Measurements from ENCODE around the gene QKI.

The QKI gene

DNA sequence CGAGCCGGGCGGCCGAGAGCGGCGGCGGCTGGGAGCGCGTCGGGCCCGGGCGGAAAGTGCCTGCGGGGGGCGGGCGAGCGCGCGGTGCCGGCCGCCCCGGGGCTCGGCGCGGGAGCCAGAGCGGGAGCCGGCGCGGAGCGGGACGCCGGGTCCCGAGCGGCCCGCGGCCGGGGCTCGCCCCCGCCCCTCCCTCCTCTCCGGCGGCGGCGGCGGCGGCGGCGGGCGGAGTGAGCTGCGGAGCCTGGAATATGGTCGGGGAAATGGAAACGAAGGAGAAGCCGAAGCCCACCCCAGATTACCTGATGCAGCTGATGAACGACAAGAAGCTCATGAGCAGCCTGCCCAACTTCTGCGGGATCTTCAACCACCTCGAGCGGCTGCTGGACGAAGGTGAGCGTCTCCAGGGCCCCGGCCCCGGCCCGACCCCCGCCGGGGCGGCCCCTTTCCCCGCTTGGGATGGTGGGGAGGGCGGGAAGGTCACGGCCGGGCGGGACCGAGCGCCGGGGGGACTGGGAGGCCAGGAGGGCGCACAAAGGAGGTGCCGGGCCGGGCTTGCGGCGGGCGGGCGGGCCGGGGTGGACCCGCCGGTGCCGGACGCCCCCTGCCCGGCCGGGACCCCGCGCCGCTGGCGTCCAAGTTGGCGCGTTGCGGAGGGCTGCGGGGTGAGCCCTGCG is 565 bp downstream of the QKI start:
- POLR2A ChIA-PET: interaction anchor here (0.6 kb wide), 1 partner anchor 1340 kb away, joined by 6 read pairs; no protein-coding TSS in a partner anchor
- CTCF ChIA-PET: interaction anchor here (0.6 to 1.1 kb wide), 4 partner anchors 12 to 231 kb away, joined by 3 to 4 read pairs (median 4); no protein-coding TSS in a partner anchor
- peak overlapping the region; percentile 88 for H3K4me3 ChIP-seq (ENCODE audit: low read depth, low read length)
- peak overlapping the region; percentile 96 for H3K27ac ChIP-seq (ENCODE audit: extremely low read depth, low read depth, low read length)
- H3K4me1 ChIP-seq (ENCODE audit: control insufficient read depth, insufficient read depth, low read length): peaks cover 22% of the 10 kb centered on the region
- no peaks in the 10 kb centered on the region for H3K36me3 ChIP-seq (ENCODE audit: control insufficient read depth in 2 of 2, insufficient read depth in 1 of 2, low read length in 2 of 2)
- H3K9me3 ChIP-seq (ENCODE audit: control insufficient read depth, insufficient read depth, low read depth, low read length): no peaks in the 10 kb centered on the region
- TF ChIP-seq KLF8 (tag by site-specific recombination; IDR thresholded peaks at IDR 0.05): 0 out of 2 replicates have a peak, but pooled peaks have one; percentile 28
- TF ChIP-seq SP2 (tag by site-specific recombination; IDR thresholded peaks at IDR 0.05): peak; percentile 57
- no peak for TF ChIP-seq ZNF24 (tag by site-specific recombination; IDR thresholded peaks at IDR 0.05)
- TF ChIP-seq ZNF837 (tag by site-specific recombination; IDR thresholded peaks at IDR 0.05): no peak
- TF ChIP-seq ZNF433 (tag by site-specific recombination; IDR thresholded peaks at IDR 0.05; ENCODE audit: low read depth): no peak
- no peak for TF ChIP-seq ZNF48 (tag by site-specific recombination; IDR thresholded peaks at IDR 0.05)
- TF ChIP-seq ZNF214 (tag by site-specific recombination; IDR thresholded peaks at IDR 0.05; ENCODE audit: borderline replicate concordance): no peak
- no peak for TF ChIP-seq ZNF785 (tag by site-specific recombination; IDR thresholded peaks at IDR 0.05)
- no peak for TF ChIP-seq ZSCAN16 (tag by site-specific recombination; IDR thresholded peaks at IDR 0.05)
- TF ChIP-seq, protein P1, sequence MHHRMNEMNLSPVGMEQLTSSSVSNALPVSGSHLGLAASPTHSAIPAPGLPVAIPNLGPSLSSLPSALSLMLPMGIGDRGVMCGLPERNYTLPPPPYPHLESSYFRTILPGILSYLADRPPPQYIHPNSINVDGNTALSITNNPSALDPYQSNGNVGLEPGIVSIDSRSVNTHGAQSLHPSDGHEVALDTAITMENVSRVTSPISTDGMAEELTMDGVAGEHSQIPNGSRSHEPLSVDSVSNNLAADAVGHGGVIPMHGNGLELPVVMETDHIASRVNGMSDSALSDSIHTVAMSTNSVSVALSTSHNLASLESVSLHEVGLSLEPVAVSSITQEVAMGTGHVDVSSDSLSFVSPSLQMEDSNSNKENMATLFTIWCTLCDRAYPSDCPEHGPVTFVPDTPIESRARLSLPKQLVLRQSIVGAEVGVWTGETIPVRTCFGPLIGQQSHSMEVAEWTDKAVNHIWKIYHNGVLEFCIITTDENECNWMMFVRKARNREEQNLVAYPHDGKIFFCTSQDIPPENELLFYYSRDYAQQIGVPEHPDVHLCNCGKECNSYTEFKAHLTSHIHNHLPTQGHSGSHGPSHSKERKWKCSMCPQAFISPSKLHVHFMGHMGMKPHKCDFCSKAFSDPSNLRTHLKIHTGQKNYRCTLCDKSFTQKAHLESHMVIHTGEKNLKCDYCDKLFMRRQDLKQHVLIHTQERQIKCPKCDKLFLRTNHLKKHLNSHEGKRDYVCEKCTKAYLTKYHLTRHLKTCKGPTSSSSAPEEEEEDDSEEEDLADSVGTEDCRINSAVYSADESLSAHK (tag by site-specific recombination; IDR thresholded peaks at IDR 0.05): peak; percentile 71
- TF ChIP-seq ZBTB48 (tag by site-specific recombination; IDR thresholded peaks at IDR 0.05): no peak
- no peak for TF ChIP-seq ZNF146 (tag by site-specific recombination; IDR thresholded peaks at IDR 0.05)
- TF ChIP-seq ZNF626 (tag by site-specific recombination; IDR thresholded peaks at IDR 0.05): no peak
- TF ChIP-seq SP3 (tag by site-specific recombination; IDR thresholded peaks at IDR 0.05): peak; percentile 43; the same call in 1 of the 2 replicates
- TF ChIP-seq, protein P2, sequence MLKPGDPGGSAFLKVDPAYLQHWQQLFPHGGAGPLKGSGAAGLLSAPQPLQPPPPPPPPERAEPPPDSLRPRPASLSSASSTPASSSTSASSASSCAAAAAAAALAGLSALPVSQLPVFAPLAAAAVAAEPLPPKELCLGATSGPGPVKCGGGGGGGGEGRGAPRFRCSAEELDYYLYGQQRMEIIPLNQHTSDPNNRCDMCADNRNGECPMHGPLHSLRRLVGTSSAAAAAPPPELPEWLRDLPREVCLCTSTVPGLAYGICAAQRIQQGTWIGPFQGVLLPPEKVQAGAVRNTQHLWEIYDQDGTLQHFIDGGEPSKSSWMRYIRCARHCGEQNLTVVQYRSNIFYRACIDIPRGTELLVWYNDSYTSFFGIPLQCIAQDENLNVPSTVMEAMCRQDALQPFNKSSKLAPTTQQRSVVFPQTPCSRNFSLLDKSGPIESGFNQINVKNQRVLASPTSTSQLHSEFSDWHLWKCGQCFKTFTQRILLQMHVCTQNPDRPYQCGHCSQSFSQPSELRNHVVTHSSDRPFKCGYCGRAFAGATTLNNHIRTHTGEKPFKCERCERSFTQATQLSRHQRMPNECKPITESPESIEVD (tag by site-specific recombination; IDR thresholded peaks at IDR 0.05): no peak
- no peak for TF ChIP-seq GLIS1 (tag by site-specific recombination; IDR thresholded peaks at IDR 0.05)
- no peak for TF ChIP-seq ZNF521 (tag by site-specific recombination; IDR thresholded peaks at IDR 0.05)
- TF ChIP-seq ZNF561 (tag by site-specific recombination; IDR thresholded peaks at IDR 0.05; ENCODE audit: borderline replicate concordance): no peak
- no peak for TF ChIP-seq REPIN1 (tag by site-specific recombination; IDR thresholded peaks at IDR 0.05; ENCODE audit: low read depth)
- TF ChIP-seq, protein P3, sequence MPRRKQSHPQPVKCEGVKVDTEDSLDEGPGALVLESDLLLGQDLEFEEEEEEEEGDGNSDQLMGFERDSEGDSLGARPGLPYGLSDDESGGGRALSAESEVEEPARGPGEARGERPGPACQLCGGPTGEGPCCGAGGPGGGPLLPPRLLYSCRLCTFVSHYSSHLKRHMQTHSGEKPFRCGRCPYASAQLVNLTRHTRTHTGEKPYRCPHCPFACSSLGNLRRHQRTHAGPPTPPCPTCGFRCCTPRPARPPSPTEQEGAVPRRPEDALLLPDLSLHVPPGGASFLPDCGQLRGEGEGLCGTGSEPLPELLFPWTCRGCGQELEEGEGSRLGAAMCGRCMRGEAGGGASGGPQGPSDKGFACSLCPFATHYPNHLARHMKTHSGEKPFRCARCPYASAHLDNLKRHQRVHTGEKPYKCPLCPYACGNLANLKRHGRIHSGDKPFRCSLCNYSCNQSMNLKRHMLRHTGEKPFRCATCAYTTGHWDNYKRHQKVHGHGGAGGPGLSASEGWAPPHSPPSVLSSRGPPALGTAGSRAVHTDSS (tag by site-specific recombination; IDR thresholded peaks at IDR 0.05): no peak
- TF ChIP-seq, protein P4, sequence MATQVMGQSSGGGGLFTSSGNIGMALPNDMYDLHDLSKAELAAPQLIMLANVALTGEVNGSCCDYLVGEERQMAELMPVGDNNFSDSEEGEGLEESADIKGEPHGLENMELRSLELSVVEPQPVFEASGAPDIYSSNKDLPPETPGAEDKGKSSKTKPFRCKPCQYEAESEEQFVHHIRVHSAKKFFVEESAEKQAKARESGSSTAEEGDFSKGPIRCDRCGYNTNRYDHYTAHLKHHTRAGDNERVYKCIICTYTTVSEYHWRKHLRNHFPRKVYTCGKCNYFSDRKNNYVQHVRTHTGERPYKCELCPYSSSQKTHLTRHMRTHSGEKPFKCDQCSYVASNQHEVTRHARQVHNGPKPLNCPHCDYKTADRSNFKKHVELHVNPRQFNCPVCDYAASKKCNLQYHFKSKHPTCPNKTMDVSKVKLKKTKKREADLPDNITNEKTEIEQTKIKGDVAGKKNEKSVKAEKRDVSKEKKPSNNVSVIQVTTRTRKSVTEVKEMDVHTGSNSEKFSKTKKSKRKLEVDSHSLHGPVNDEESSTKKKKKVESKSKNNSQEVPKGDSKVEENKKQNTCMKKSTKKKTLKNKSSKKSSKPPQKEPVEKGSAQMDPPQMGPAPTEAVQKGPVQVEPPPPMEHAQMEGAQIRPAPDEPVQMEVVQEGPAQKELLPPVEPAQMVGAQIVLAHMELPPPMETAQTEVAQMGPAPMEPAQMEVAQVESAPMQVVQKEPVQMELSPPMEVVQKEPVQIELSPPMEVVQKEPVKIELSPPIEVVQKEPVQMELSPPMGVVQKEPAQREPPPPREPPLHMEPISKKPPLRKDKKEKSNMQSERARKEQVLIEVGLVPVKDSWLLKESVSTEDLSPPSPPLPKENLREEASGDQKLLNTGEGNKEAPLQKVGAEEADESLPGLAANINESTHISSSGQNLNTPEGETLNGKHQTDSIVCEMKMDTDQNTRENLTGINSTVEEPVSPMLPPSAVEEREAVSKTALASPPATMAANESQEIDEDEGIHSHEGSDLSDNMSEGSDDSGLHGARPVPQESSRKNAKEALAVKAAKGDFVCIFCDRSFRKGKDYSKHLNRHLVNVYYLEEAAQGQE (tag by site-specific recombination; IDR thresholded peaks at IDR 0.05): no peak
- no peak for TF ChIP-seq ZNF354C (tag by site-specific recombination; IDR thresholded peaks at IDR 0.05; ENCODE audit: borderline replicate concordance, low read depth)
- TF ChIP-seq, protein P5, sequence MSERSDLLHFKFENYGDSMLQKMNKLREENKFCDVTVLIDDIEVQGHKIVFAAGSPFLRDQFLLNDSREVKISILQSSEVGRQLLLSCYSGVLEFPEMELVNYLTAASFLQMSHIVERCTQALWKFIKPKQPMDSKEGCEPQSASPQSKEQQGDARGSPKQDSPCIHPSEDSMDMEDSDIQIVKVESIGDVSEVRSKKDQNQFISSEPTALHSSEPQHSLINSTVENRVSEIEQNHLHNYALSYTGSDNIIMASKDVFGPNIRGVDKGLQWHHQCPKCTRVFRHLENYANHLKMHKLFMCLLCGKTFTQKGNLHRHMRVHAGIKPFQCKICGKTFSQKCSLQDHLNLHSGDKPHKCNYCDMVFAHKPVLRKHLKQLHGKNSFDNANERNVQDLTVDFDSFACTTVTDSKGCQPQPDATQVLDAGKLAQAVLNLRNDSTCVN (tag by site-specific recombination; optimal IDR thresholded peaks at IDR 0.05): peak; percentile 45
- TF ChIP-seq ZNF654 (tag by site-specific recombination; IDR thresholded peaks at IDR 0.05; ENCODE audit: low read depth): no peak
- no peak for TF ChIP-seq ZNF324 (tag by site-specific recombination; IDR thresholded peaks at IDR 0.05)
- no peak for TF ChIP-seq RBAK (tag by site-specific recombination; IDR thresholded peaks at IDR 0.05)
- TF ChIP-seq ZNF350 (tag by site-specific recombination; IDR thresholded peaks at IDR 0.05): no peak
- TF ChIP-seq ZNF501 (tag by site-specific recombination; IDR thresholded peaks at IDR 0.05): no peak
- no peak for TF ChIP-seq ZNF530 (tag by site-specific recombination; IDR thresholded peaks at IDR 0.05; ENCODE audit: low read depth)

All from HEK293 (cell line).